ENCODE measurements around the gene CPED1.
"Not testable (repeated sequence)": the region's sequence is repeated elsewhere in the genome, so short reads cannot be mapped to it uniquely, and the experiment has no call there.

Gene CPED1

DNA sequence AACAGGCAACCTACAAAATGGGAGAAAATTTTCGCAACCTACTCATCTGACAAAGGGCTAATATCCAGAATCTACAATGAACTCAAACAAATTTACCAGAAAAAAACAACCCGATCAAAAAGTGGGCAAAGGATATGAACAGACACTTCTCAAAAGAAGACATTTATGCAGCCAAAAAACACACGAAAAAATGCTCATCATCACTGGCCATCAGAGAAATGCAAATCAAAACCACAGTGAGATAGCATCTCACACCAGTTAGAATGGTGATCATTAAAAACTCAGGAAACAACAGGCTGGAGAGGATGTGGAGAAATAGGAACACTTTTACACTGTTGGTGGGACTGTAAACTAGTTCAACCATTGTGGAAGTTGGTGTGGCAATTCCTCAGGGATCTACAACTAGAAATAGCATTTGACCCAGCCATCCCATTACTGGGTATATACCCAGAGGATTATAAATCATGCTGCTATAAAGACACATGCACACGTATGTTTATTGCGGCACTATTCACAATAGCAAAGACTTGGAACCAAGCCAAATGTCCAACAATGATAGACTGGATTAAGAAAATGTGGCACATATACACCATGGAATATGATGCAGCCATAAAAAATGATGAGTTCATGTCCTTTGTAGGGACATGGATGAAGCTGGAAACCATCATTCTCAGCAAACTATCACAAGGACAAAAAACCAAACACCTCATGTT lies 264.2 kb downstream of the CPED1 start:
- DNase-seq (ENCODE audit: low spot score): not testable (repeated sequence)

DNA sequence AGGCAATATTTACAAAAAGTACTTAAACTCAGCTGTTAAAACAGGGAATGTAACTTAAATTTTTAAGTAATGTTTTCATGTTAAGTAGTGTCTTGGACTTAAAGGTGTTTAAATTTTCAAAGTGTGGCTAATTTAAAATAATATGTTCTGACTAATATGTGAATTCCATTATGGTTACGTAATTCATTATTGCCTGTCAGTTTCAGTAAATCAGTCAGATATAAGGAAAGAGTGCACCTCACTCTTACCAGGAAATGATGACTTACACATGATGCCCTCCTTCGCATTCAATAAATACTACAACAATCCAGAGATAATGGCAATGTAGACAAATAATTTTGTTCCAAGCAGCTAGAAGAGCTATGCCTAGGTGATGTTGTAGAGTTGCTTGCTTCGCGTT lies 271.3 kb downstream of the CPED1 start:
- DNase-seq (ENCODE audit: low spot score): no peak

DNA sequence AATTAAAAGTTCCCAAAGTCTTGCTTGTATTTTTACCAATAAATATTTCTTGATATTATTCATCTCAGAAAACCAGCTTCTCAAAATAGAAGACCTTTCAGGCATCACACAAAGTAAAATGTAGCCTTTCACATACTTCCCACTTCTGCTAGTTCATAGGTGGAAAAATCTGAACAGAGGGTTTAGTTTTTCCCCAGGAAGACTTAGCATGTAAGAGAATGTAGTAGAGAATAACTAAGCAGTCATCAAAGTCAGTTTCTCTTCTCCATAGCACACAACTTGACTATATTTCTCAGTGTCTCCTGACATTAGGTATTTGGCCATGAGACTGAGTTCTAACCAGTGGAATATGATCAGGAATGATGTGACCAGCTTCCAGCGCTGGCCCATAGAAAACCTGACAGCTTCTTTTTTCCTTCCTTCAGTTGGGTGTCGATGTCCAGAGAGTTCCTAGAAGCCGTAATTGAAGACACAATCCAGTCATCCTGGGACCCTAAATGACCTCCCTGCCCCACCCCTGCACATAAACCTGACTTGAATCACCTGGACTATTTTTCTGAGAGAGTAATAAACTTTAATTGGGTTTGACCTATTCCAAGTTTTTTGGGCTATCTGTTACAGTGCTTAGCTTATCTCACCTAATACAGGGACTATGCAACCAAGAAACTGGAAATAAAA lies 272.8 kb downstream of the CPED1 start:
- no peak for DNase-seq (ENCODE audit: low spot score)

DNA sequence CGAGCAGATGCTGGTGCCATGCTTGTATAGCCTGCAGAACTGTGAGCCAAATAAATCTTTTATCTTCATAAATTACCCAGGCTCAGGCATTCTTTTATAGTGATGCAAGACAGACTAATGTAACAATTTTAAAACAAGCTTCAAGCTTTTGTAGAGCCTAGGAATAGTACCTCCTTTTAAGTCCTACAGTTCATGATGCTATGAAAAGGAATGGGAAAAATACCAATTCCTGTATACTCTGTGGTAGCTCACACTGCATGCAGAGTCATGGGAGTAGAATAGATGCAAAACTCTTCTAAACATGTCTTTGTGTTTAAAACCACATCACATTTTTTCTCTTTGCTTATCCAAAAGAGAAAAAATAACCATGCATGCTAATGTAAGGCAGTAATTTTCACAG lies 273.7 kb downstream of the CPED1 start:
- no peak for DNase-seq (ENCODE audit: low spot score)

DNA sequence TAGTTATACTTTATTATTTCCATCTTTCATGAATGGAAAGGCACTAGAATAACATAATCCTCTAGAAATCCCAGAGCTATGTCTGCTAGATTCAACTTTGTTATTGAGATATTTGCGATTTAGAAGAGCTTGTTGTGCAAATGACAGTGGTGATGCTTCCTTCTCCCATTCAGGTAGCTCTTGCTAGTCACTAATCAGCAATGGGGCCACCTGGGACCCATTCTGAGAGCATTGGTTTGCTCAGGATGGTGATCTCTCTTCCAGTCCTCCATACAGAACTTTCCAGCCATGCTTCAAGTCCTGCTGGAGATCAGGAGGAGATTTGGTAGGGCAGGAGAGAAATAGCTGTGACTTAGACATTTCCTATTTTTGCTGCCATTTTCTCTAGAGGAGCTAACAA lies 274.5 kb downstream of the CPED1 start:
- no peak for DNase-seq (ENCODE audit: low spot score)

DNA sequence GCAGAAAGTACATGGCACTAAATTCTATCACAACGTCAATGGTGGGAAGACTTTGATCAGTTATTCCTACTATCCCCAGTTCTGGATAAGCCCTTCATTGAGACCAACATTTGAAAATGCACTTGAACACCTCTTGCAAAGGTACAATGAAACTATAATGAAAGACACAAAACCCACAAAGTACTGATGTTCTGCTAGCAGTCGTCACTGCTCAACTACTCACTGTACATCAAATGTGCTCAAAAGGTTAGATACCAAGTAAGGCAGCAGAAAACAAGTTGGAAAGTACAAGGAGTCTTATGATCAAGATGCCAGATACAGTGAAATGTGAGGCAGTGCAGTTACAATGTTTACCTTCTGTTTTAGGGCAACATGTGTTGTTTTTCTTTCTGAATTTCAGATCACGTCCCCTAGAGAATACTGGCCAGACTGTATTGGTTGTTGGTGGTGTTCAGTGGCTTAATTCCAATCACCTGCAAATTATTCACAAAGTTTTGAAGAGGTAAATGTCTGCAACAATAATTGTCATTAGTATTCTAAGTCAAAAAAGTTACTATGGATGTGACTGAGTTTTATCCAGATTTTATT lies 277.9 kb downstream of the CPED1 start:
- DNase-seq (ENCODE audit: low spot score): no peak

DNA sequence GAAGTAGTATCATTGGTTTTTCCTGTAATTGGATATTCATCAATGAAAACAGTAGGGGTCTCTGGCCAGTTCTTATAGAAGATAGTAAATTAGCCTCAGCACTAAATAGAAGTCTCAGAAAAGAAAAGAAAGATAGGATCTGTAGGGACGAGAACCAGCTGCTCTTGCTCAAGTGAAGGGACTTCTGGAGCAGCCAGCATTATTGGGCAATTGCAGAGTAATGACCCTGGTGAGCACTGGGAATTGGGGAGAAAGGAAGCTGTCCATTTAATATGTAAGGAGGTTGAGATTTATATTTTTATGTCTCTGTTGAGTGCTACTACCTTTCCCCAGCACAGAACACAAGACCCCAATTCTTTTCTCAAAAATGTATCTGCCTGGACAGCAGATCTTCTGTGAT lies 279.1 kb downstream of the CPED1 start:
- no peak for DNase-seq (ENCODE audit: low spot score)

DNA sequence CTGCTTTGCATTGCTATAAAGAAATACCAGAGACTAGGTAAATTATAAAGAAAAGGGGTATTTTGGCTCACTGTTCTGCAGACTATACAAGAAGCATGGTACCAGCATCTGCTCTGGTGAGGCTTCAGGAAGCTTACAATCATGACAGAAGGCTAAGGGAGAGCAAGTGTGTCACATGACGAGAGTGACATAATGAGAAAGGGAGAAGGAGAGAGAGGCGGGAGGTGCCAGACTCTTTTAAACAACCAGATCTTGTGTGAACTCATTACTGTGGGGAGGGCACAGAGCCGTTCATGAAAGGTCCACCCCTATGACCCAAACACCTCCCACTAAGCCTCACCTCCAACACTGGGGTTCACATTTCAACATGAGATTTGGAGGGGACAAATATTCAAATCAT lies 281.3 kb downstream of the CPED1 start:
- DNase-seq (ENCODE audit: low spot score): no peak

DNA sequence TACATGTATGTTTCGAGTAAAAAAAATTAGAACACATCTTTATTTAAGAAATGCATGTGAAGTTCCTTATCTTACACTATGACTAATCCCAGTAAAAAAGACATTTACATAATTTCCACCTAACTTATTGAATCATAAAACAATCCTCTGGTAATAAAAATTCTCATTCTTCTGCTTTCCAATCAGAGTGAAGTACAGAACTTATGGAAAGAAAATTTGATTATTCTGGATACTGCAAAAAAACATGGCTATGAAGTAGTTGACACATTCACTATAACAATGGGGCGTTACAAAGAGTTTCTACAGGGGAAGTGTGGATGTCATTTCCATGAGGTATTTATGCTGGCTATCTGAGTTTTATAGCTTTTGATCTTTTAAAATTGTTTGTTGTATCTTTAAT lies 282.6 kb downstream of the CPED1 start:
- DNase-seq (ENCODE audit: low spot score): no peak

DNA sequence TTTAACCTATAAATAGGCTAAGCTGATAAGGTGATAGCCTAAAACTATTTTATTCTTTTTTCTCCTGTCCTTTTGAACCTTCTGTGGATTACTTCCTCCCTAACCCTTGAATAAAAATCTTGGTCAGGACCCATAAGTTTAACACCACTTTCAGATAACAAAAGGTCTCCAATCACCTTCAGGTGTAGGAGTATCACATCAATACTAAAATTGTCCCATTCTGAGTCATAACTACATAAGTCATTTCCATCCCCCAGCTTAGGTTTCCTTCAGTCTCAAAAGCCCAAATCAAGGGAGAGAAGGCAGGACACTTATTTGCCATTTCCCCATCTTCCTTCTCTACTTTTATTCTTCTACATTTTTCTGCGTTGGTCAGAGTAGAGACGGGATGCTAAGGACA lies 283.4 kb downstream of the CPED1 start:
- no peak for DNase-seq (ENCODE audit: low spot score)

DNA sequence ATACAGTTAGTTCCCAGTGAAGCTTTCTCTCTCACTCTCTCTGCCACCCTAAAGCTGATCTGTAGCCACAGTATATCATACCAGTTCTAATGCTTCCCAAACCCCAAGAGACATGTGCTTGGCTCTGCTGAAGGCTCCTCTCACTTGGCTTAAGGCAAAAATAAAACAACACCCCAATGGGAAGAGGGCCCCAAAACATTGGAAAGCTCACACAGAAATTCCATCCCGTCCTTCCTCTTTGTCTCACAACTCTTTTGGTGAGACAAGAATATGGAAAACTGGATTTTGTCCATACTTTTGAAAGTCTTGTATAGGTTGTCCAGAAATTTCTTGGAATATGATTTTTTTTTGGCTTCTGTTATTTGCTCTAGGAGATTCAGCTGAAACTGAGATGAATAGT lies 284.2 kb downstream of the CPED1 start:
- DNase-seq (ENCODE audit: low spot score): no peak

DNA sequence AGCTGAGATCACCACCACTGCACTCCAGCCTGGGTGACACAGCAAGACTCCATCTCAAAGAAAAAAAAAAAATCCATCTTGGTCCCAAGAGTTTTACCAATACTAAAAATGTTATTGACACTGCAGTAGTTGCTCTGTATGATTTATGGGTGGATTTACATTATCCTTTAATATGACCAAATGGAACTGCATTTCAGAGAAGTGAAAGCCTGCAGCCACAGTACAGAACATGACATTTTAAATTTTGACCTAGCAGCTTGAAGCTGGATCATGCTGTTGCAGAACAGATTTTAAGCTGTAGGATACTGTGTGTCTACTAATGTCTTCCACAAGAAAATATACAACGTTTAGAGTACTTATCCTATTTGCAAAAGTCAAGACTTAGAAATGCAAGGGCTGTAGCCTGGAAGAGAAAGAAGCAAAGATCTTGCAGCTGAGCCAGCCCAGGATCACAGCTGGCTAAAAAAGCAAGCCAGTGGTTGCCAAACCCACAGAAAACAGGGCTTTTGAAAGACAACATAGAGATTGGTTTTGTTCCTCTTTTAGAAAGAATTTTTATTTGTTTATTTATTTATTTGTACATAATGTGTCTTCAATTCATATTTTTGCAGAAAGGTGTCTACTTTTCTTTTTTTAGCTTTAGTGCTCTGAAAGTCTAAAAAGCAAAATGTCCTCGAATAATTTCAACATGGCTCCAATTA lies 285.1 kb downstream of the CPED1 start:
- no peak for DNase-seq (ENCODE audit: low spot score)

DNA sequence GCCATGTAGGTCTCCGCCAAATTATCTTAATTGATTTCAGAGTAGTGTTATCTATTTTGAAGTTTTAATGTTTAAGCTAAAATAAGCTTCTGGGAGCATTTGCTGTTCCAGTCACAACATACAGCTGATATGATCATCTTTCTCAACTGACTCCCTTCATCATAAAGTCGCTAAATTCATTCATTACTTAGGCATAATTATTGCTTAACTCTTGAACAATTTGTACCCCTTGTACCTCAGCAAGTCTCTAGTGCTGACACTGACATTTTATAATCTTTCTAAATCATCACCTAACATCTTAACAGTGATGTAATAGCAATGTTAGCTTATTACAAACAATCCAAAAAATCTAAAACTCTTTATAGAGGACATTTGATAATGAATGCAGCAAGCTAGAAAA lies 286.0 kb downstream of the CPED1 start:
- DNase-seq (ENCODE audit: low spot score): no peak

DNA sequence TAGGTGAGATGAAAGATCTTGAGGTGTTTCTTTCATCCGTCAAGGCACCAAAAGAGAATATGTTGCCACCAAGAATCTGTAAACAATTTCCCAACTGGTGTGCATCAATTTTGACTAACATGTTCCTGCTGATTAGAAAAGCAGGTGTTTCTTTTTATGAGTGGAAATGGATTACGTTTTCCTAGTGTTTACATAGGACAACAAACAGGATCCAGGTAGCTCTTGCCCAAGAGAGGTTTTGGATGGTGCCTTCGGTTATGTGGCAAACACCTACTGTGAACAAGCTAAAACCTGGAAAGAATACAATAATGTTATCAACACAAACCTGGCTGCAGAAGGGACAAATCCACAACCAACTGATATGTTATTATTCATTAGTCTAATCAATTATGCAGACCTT lies 286.7 kb downstream of the CPED1 start:
- no peak for DNase-seq (ENCODE audit: low spot score)

DNA sequence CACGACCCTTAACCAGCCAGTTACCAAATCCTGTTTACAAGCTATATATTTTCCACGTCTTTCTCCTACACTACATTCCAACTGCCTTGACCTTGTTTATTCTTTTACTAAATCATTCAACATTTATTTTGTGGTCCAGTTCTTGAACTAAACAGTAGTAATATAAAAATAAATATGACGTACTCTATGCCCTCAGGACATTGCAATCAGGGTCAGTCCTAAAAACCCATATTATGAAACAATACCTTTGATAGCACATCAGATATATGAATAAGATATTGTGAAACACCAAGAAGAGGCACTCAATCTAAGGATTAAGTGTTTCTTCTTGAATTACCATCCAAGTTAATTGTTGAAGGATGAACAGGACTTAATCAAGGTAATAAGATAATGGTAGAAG lies 287.8 kb downstream of the CPED1 start:
- no peak for DNase-seq (ENCODE audit: low spot score)

DNA sequence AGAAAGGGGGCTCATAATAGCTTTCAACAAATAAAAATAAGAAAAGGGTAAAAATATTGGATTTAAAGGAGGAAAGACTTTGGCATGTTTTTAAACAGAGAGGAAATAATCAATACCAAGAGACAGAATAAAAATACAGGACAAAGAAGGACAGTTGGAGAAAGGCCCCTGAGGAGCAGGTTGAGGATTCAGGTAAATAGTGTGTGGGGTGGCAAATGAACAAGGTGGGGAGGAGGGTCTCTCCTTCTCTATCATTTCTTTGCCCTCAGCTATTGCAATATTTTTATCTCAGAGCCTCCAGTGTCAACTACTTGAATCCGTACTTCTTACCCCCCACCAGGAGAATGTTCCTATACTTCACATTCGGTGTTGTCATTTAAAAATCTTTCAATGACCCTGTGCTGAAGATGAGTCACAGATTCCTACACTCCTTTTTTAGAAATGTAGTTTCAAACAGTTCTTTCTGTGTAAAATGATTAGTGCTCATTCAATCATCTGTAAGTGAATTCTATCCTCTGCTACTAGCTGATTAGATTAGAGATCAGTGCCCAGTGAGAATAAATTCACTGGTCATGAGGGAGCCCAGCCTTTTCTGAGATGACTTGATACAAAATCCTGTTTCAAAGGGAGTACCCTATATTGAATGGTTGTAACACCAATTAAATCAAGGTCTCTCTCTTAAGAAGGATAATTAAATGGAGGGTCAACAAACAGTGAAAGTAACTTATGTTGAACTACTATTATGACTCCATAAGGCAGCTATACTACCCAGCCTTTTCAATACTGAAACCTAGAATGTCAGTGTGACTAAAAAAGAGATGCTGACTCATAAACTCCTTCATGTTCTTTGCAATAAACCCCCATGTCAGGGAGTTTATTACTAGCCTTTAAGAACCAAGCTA lies 289.9 kb downstream of the CPED1 start:
- no peak for DNase-seq (ENCODE audit: low spot score)

DNA sequence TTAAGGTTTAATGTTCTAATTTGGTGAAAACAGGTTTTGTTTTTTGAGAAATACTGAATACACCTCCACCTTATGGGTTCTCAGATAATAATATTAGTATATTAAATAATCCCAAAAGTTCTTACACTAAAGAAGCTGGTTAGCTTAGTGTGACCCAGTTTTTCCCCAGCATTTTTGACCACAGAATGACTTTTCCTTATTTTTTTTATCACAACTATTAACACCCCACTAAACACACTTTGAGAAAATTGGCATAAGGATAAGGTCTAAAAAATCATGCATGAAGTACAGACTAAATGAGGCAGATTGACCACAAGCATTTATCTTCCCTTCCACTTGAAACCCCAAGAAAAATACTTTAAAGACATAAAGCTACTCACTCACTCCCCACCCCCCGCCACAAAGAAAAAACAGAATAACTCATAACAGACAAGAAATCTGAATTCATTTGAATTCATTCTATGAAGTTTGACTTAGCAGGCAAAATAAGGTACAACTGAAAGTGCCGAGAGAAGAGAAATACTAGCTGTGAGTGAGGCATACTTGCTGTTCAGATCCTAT lies 290.6 kb downstream of the CPED1 start:
- DNase-seq (ENCODE audit: low spot score): no peak

DNA sequence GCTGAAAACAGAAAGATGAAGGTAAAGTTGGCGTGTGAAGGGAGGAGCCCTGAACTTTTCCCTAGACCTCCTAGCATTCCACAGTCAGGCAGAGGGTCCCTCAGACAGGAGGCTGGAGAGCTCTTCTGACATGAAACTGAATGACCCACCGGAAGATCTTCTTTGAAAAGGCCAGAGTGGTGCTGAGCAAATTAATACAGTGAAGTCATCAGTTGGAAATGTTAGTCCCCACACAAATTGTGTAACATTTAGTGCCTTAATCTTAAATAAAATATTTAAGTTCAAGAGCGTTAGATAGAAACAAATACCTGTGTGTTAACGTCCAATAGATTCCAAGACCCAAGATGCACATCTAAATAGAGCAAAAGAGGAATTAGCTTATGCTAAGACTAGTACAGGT lies 291.3 kb downstream of the CPED1 start:
- DNase-seq (ENCODE audit: low spot score): no peak

DNA sequence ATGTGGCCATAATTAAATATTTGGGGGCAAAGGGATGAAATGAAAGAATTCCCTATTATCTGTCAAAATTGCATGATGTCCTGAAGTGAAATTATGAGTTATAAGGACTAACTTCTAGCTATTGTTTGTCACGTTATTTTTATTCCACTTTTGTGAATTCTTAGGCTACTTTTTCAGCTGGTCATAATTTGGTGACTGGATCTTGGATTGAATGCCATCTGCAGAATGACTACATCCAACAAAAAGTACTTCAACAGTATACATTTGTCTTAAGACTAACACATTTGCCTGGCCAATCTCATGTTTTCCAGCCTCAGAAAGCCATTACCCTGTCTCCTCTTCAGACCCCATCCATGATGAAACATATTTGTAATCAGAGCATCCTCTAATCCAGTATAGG lies 292.1 kb downstream of the CPED1 start:
- DNase-seq (ENCODE audit: low spot score): no peak

DNA sequence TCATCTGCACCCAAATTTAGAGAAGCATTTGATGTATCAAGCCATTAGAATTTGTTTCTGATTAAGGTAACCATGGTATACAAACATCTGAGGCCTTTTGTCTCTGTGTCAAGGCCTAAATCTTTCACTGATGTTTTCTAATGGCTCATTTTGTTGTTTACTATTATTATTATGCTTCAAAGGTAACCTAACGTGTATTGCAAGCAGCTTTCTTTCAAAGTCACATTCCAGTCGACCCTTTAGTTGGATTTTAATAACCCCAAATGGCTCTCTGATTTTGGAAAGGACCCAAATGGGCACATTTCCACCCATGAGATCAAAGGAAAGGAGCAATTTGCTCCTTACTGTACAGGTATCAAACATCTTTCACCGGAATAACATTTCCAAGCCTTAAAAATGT lies 293.6 kb downstream of the CPED1 start:
- no peak for DNase-seq (ENCODE audit: low spot score)

DNA sequence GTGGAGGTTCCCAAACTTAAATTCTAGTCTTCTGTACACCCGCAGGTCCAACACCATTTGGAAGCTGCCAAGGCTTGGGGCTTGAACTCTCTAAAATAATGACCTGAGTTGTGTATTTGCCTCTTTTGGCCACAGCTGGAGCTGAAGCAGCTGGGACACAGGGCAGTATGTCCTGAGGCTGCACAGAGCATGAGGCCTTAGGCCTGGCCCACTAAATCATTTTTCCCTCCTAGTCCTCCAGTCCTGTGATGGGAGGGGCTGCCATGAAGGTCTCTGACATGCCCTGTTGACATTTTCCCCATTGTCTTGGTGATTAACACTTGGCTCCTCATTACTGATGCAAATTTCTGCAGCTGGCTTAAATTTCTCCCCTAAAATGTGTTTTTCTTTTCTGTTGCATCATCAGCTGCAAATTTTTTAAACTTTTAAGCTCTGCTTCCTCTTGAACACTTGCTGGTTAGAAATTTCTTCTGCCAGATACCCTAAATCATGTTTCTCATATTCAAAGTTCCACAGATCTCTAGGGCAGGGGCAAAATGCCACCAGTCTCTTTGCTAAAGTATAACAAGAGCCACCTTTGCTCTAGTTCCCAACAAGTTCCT lies 296.7 kb downstream of the CPED1 start:
- DNase-seq (ENCODE audit: low spot score): no peak

Measured in iPS-NIHi11 (cell line).